Measurements from ENCODE around the gene CAMK4.
"Not testable (repeated sequence)": the region's sequence is repeated elsewhere in the genome, so short reads cannot be mapped to it uniquely, and the experiment has no call there.

CAMK4 gene

DNA sequence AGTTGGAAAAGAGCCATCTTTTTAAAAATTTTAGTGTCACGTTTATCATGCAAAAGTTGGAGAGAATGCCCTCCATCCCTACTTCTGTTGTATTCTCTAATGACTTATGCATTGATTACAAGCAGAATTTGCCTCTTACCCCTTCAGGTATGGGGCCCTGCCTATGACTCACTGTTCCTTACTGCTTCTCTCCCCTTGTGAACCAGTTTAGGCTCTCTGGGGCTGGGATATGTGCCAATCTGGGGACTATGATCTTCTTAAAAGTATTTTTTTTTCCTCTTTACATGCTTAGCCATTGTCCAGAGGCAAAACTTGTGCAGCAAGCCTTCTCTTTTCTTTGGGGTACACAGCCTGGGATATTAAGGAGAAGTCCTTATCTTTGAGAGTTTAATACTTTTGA lies 37.4 kb downstream of the CAMK4 start:
- DNase-seq, result no peak

- DNase-seq, result no peak
Observed at GRCh38 chr5:111262153-111262552, 38.0 kb downstream of the CAMK4 start.

DNA sequence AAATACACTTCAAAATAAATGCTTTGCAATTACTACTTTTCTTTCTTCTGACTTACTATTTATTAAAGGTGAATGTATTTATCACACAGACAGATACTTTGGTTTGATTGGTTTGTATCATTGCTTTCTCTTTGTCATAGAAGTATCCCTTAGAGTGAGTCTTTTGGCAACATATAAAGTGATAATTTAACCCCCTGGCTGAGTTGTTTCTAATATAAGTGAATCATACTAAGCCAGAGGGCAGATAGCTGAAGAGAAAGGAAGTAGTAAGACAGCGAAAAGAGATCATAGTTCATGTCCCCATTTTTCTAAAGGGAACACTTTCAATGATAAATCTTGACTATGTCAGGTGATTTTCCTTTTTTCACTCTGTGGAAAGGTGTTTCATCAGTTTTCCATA lies 38.6 kb downstream of the CAMK4 start:
- no peak for DNase-seq

GRCh38 chr5:111266491-111266890 lies 42.3 kb downstream of the CAMK4 start:
- DNase-seq, result no peak

DNA sequence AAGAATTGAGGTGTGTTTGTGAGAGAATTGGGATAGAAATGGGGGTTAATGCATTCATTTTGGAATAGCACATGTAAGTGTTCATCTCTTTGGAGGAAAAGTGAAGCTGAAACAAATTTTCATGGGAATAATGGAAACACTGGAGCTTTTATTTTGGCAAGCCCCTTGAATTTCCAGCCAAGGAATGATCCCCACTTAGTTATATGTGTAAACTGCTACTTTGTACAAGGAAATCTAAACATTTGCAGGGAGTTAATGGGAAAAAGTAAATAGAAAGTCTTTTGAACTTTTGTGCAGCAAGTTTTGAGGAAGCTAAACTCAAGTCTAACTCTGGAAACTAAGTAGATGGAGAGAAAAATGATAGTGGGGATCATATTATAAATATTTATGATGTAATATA lies 44.1 kb downstream of the CAMK4 start:
- no peak for DNase-seq

DNA sequence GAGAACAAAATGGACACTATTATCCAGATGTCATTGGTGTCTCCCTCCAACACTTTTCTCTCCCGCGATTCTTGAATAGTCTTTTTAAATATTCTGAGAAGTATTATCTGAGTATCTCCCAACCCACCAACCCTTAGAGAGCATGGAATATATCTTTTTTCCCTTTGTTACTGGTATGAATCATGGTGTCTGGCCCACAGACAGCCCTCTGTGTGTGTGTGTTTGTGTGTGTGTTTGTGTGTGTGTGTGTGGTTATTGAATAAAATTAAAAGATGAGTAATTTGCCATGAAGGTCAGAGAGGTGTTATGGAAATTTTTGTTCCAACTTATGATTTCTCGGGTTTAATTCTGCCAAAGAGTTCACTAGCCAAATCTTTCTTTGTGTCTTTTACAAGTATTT lies 47.7 kb downstream of the CAMK4 start:
- no peak for DNase-seq

GRCh38 chr5:111277061-111277460 lies 52.9 kb downstream of the CAMK4 start:
- DNase-seq, result no peak

DNA sequence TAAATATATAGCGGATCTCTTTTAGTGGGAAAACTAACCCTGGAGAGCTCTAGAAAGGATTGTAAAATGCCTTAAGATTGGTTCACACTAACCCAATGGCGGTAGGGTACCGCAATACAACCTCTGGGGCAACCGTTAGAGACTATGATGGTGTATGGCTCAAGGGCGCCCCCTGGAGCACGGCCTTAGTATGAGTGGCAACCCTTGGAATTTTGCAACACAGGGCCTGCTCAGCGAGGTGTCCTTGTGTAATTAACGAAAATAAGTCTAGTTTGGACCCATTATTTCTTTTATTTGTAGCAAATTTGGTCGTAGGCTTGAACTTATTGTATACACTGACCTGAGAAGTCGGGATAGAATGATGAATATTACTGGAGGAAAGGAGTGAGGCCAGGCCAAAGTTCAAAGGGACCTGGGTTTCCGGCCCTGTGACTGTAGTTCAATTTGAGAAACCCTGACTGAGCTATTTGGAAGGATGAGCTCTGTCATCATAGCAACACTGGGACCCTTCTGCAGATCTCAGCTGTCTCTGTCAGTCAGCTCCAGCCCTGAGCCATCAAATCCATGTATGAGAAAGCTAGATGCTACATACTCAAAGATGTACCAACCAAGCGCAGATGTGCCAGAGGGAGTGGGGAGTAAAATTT lies 54.8 kb downstream of the CAMK4 start:
- peak; percentile 60 for DNase-seq

- DNase-seq, result no peak
Observed at GRCh38 chr5:111280282-111280951, 56.2 kb downstream of the CAMK4 start.

- no peak for DNase-seq
Observed at GRCh38 chr5:111282798-111283197, 58.6 kb downstream of the CAMK4 start.

GRCh38 chr5:111284825-111285224 lies 60.6 kb downstream of the CAMK4 start:
- no peak for DNase-seq

DNA sequence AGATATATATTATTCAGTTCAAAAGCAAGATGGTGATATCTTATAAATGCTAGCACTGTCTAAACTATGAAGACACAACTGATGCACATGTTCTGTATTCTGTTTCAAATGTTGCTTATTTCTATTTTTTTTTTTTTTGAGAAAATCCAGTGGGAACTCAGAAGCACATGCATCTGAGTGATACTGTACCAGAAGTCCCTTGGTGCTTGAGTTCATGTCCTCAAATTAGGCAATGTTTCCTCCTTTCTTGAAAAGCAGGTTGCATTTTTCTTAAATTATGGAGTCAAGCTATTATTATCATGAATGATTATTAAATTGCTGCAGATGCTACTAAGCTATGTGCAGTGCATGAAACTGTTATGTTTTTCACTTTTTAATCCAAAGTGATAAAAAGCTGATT lies 70.4 kb downstream of the CAMK4 start:
- no peak for DNase-seq

DNA sequence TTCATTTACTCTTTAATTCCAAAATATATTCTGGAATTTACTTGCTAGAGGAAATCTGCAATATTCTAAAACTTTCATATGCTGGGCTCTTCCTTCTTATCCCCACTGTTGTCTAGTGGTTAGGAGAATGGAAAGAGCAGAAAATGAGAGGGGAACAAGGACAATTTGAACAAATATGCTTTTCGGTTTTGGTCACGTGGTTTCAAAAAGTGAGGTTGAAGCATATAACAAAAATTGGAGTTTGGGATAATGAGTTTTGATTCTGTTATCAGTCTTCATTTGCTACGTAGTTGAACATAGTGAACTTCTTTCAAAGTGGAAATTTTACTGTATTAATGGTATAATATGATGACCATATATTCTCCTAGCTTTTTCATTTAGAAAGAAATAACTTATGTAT lies 71.5 kb downstream of the CAMK4 start:
- DNase-seq, result no peak

- no peak for DNase-seq
Observed at GRCh38 chr5:111296570-111296969, 72.4 kb downstream of the CAMK4 start.

DNA sequence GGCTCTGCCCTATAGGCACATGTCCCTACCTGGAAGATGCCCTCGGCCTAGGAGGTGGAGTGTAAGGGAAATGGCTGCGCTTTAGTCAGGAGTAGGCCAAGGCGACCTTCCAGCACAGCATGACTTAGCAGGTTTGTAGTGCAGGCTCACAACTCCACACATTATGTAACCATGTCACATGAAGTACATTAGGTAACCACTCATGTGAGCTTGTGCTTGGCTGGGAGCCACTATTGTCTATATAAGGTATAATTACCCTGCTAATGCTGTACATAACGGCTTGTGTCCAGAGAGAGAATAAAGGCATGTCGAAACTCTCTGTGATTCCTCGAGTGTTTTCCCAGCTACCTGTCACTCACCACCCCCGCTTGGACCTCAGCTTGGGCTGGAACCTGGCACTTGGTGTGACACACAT lies 74.9 kb downstream of the CAMK4 start:
- no peak for DNase-seq

GRCh38 chr5:111299831-111300432 lies 75.7 kb downstream of the CAMK4 start:
- DNase-seq, result no peak

GRCh38 chr5:111301264-111301663 lies 77.1 kb downstream of the CAMK4 start:
- DNase-seq, result no peak

DNA sequence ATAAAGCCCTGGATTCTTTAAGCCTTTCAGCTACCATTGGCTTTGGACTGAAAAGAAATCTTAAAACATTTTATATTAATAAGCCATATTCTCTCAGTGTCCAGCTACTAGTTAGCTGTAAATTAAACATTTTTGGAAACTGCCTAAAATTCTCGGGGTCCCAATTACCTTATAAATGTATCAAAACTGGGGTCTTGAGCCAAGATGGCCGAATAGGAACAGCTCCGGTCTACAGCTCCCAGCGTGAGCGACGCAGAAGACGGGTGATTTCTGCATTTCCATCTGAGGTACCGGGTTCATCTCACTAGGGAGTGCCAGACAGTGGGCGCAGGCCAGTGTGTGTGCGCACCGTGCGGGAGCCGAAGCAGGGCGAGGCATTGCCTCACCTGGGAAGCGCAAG lies 77.9 kb downstream of the CAMK4 start:
- DNase-seq, result not testable (repeated sequence)

GRCh38 chr5:111308951-111309350 lies 84.8 kb downstream of the CAMK4 start:
- DNase-seq, result no peak

DNA sequence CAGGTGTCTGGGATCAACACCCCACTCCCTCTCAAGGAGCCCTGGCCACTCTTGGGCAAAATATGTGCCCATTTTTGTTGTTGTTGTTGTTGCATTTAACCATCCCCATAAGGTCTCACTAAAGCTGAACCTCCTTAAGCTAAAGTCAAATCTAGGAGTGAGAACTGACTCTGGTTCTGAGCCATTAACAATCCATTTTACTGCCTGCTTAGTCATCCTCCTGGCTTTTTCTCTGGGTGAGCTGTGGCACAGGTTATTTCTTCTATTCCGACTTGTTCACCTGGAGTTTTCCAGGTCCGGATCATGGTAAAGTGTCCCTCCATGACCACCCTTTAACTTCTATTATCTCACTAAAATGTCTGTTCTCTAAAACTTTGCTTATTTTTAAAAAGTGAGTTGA lies 85.2 kb downstream of the CAMK4 start:
- no peak for DNase-seq

DNA sequence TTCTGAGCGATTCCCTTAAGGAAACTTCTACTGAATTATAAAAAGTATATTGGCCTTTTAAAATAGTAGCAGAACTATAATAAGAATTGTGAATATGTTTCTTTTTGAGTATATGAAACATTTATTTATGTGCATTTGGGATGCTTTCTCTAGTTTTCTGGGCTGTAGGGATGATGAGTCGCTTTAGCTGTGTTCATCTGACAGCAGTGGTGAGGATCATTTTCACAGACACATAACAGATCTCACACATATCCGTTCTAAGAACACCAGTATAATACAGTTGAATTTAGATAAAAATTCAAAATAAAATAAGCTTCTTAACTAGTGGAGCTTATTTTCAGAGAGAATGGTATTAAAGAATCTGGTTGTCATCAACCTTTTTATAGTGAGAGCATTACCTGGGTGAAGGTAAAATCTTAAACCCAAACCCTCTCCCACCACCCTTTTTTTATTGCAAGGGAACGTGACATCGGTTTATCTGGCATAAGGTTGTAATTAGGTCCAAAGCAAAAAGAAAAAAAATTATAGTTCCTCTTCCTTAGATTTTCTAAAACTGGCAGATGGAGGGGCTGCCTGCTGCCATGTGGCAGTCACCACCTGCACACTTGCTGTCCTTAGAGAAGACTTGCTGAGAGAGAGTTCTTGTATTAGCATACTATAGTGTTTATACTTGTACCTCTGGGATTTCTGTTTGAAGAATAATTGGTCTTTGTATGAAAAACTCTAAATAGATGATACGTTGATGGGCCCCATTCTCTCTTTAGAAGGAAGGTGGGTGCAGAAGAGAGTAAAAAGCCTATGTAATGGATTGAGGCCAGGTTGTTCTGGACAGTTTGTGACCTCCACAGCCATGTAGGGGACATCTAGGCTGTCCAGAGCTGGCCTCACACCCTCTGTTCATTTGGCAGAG lies 86.8 kb downstream of the CAMK4 start:
- DNase-seq, result no peak

DNA sequence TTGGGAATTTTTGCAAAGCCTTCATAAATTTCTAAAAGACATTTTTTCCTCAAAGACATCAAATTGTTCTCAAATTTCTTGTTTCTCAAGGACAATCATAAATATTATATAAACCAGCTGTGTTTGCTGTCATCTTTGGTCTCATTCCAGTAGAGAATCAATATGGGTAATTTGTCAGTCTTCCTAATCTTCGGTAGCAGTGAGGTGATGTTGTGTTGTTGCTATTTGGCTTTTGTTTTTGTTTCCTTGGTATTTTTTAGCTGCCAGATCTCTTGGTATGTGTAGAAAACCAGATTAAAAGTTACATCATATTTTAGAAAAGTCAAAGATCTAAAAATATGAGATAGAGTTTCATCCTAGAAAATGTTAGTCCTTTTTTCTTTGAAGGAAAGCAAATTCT lies 87.5 kb downstream of the CAMK4 start:
- DNase-seq, result no peak

DNA sequence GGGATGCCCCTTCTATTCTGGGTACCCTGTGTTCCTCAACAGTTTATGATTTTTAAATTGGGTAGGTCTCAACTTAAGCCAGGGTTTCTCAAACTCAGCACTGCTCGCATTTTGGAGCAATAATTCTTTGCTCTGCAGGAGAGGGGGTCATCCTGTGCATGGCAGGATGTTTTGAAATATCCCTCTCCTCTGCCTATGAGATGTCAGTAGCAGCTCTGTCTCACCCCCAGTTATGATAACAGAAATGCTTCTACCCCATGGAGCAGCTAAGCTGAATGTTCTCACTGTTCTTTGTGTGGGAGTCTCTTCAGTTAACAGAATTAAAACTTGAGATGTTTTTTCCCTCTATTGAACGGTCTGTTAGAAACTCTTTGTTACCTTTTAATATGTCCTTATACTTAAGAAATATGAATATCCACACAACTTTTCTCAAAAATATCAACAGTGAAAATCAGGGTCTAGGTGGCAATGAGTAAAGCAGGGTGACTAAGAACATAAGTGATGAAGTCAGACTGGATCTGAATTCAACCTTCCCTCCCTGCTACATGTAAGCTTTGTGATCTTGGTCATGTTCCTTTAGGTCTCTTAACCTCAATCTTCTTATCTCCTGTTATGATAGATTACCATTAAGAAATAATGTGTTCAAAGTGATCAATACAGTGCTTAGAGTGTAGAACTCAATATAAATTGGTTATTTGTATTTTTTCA lies 89.0 kb downstream of the CAMK4 start:
- no peak for DNase-seq

Measured in right forelimb (tissue), 1 donor.